HEK293 (cell line): ENCODE data around the gene UQCC3.

ENCODE experiments used
- CTCF ChIP-seq: fragments of 450-650 bp; formaldehyde crosslinking; IDR thresholded peaks from 2 replicates; pipeline ENCODE4 v1.5.1; 2016; ENCODE audit warnings: missing biosample characterization, missing genetic modification characterization
- ELK4 ChIP-seq: IDR thresholded peaks from 2 replicates; pipeline ENCODE4 v1.6.1; 2011; ENCODE audit warnings: mild to moderate bottlenecking, low read depth, low read length, borderline replicate concordance
- KLF1 ChIP-seq: fragments of 450-650 bp; formaldehyde crosslinking; IDR thresholded peaks from 2 replicates; pipeline ENCODE4 v1.5.1; 2016; ENCODE audit warnings: missing biosample characterization, missing genetic modification characterization
- REST ChIP-seq: fragments of 450-650 bp; formaldehyde crosslinking; IDR thresholded peaks from 2 replicates; pipeline ENCODE4 v1.5.1; 2016; ENCODE audit warnings: missing biosample characterization, missing genetic modification characterization
- TCF7L2 ChIP-seq: IDR thresholded peaks from 2 replicates; pipeline ENCODE4 v1.6.1; 2011; ENCODE audit warnings: low read depth, mild to moderate bottlenecking, inconsistent platforms, low read length, moderate library complexity, borderline replicate concordance
- YY2 ChIP-seq: fragments of 450-650 bp; formaldehyde crosslinking; IDR thresholded peaks from 2 replicates; pipeline ENCODE4 v1.5.1; 2016; ENCODE audit warnings: missing biosample characterization, missing genetic modification characterization
- ZBTB11 ChIP-seq: fragments of 450-650 bp; formaldehyde crosslinking; conservative IDR thresholded peaks from 2 replicates; pipeline ENCODE4 v1.5.1; 2016; ENCODE audit warnings: low read depth, missing biosample characterization, missing genetic modification characterization
- ZBTB21 ChIP-seq: fragments of 450-650 bp; formaldehyde crosslinking; IDR thresholded peaks from 2 replicates; pipeline ENCODE4 v1.5.1; 2017; ENCODE audit warnings: missing biosample characterization, missing genetic modification characterization
- ZNF221 ChIP-seq: fragments of 450-650 bp; formaldehyde crosslinking; IDR thresholded peaks from 2 replicates; pipeline ENCODE4 v1.5.1; 2017; ENCODE audit warnings: missing biosample characterization, missing genetic modification characterization, borderline replicate concordance
- ZNF76 ChIP-seq: fragments of 450-650 bp; formaldehyde crosslinking; IDR thresholded peaks from 2 replicates; pipeline ENCODE4; 2016; ENCODE audit warnings: low read depth, missing biosample characterization, missing genetic modification characterization, borderline replicate concordance
- ZSCAN23 ChIP-seq: fragments of 450-650 bp; formaldehyde crosslinking; IDR thresholded peaks from 2 replicates; pipeline ENCODE4 v1.5.1; 2016; ENCODE audit warnings: missing biosample characterization, missing genetic modification characterization

GRCh38 chr11:62645671-62645945 lies 25.9 kb upstream of the UQCC3 start:
- TF ChIP-seq YY2 (tag by site-specific recombination) (no peak), ZNF221 (no peak), CTCF (no peak), ZNF76 (no peak), REST (tag by site-specific recombination) (no peak), ZSCAN23 (no peak), TCF7L2 (no peak), ZBTB21 (tag by site-specific recombination) (no peak), ZBTB11 (tag by site-specific recombination) (no peak), ELK4 (no peak), KLF1 (no peak)
